OCI-LY7 (cell line): ENCODE data around the gene OAS2. TPM values are rescaled to one million over a fixed set of nuclear protein-coding genes. Genes with fewer than 3 reads are reported as not detected.

Source experiments
- BruUV-seq: library from RNA; stranded (reverse); fragments of 400-500 nt; replicated peaks from 2 replicates; lab custom pipeline; 2021; lab: Mats Ljungman, UMichigan
- CTCF ChIA-PET: fragments of 300-600 bp; sonication (Branson Sonifier 250); formaldehyde crosslinking; loops from one replicate; lab custom pipeline; 2022; ENCODE audit warnings: antibody characterized with exemption; ENCODE audit not compliant: unreplicated experiment; lab: Charles Lee
- POLR2A ChIA-PET: fragments of 300-600 bp; sonication (Branson Sonifier 250); formaldehyde crosslinking; loops from one replicate; lab custom pipeline; 2022; ENCODE audit warnings: antibody characterized with exemption; lab: Charles Lee
- DNase-seq: peaks from one replicate; pipeline ENCODE4 v3.0.0-alpha.2; 2015; ENCODE audit warnings: low spot score
- H2AFZ ChIP-seq: fragments of 200-600 bp; sonication (generic), shearing (Covaris generic); 2 replicates; pipeline ENCODE4 v1.6.1; 2014; ENCODE audit warnings: mild to moderate bottlenecking, antibody characterized with exemption, low read length, moderate library complexity
- H3K27ac ChIP-seq: fragments of 200-600 bp; sonication (generic); 2 replicates; pipeline ENCODE4 v1.5.1; 2014; ENCODE audit warnings: mixed run types, low read depth, mild to moderate bottlenecking, moderate library complexity, low read length, inconsistent platforms; ENCODE audit not compliant: poor library complexity, severe bottlenecking
- H3K36me3 ChIP-seq: fragments of 200-600 bp; sonication (generic); 2 replicates; pipeline ENCODE4 v1.6.1; 2014; ENCODE audit warnings: mild to moderate bottlenecking, antibody characterized with exemption, low read length, moderate library complexity, mixed read lengths; ENCODE audit not compliant: insufficient read depth
- H3K4me1 ChIP-seq: fragments of 200-600 bp; sonication (generic); 2 replicates; pipeline ENCODE4 v1.5.1; 2014; ENCODE audit warnings: mild to moderate bottlenecking, low read length; ENCODE audit not compliant: insufficient read depth, poor library complexity, severe bottlenecking
- H3K4me2 ChIP-seq: fragments of 200-600 bp; sonication (generic); 2 replicates; pipeline ENCODE4 v1.6.1; 2014; ENCODE audit warnings: mild to moderate bottlenecking, low read length
- H3K4me3 ChIP-seq: fragments of 200-600 bp; sonication (generic); 2 replicates; pipeline ENCODE4 v1.5.1; 2014; ENCODE audit warnings: mild to moderate bottlenecking, low read depth, low read length; ENCODE audit not compliant: poor library complexity, severe bottlenecking
- H3K79me2 ChIP-seq: fragments of 200-600 bp; sonication (generic); 2 replicates; pipeline ENCODE4 v1.6.1; 2016; ENCODE audit warnings: low read depth, mild to moderate bottlenecking, low read length, moderate library complexity, mixed read lengths; ENCODE audit not compliant: insufficient read depth
- H3K9me2 ChIP-seq: fragments of 200-600 bp; sonication (generic); 2 replicates; pipeline ENCODE4 v1.6.1; 2016; ENCODE audit warnings: mild to moderate bottlenecking, low read length, mixed read lengths; ENCODE audit not compliant: insufficient read depth
- H3K9me3 ChIP-seq: fragments of 200-600 bp; sonication (generic); 2 replicates; pipeline ENCODE4 v1.6.1; 2014; ENCODE audit warnings: mild to moderate bottlenecking, mixed run types, low read length, mixed read lengths
- H4K20me1 ChIP-seq: fragments of 200-600 bp; sonication (generic); 2 replicates; pipeline ENCODE4 v1.6.1; 2014; ENCODE audit warnings: mild to moderate bottlenecking, antibody characterized with exemption, low read length, moderate library complexity, mixed read lengths; ENCODE audit not compliant: insufficient read depth
- CTCF ChIP-seq: fragments of 200-600 bp; sonication (generic); conservative IDR thresholded peaks from 2 replicates; pipeline ENCODE4 v1.5.1; 2014; ENCODE audit warnings: mild to moderate bottlenecking, antibody characterized with exemption, low read length, moderate library complexity, mixed read lengths
- EZH2phosphoT487 ChIP-seq: fragments of 200-600 bp; sonication (generic); IDR thresholded peaks from 2 replicates; pipeline ENCODE4 v1.6.1; 2018; ENCODE audit warnings: low read depth, borderline replicate concordance, mild to moderate bottlenecking, mixed run types, antibody characterized with exemption, low read length, moderate library complexity, mixed read lengths
- intact Hi-C: fragments of 100-400 bp; cut with micrococcal nuclease; formaldehyde crosslinking; loops from one replicate; pipeline ENCODE4 v1.10.0; 2022; ENCODE audit not compliant: unreplicated experiment
- total RNA-seq, 2 experiments: library from RNA; depleted of rRNA in 1 of 2; stranded (reverse); fragments of >200 nt in 1 of 2; shearing (Covaris generic) in 1 of 2; gene quantifications; 2 replicates each; pipeline ENCODE4 v1.2.3, GENCODE V29; 2014 to 2022

OAS2 gene
- total RNA-seq, 2 experiments from 2014 or later: 33.2 to 46.8 TPM

GRCh38 chr12:113048716-113049127 lies 70.4 kb downstream of the OAS2 start:
- peak overlapping the region; percentile 56 for H3K4me2 ChIP-seq

GRCh38 chr12:113049976-113050742 lies 71.8 kb downstream of the OAS2 start:
- peak; percentile 85 for DNase-seq
- CTCF ChIA-PET: interaction anchor here (0.9 to 2.3 kb wide), 4 partner anchors 12 to 103 kb away, joined by 3 to 9 read pairs (median 5); no protein-coding TSS in a partner anchor
- TSS peak; percentile 58 for BruUV-seq
- TF ChIP-seq EZH2phosphoT487 (no peak), CTCF (peak; percentile 87)
- Histone ChIP-seq H3K9me2 (no peaks in the 10 kb centered on the region), H3K4me1 (peaks cover 86% of the 10 kb centered on the region), H4K20me1 (no peaks in the 10 kb centered on the region), H3K27ac (peak overlapping the region; percentile 97), H3K4me3 (peak overlapping the region; percentile 36), H3K36me3 (peaks cover 6% of the 10 kb centered on the region; the same call in 1 of the 2 replicates), H3K79me2 (peaks cover 18% of the 10 kb centered on the region), H2AFZ (no peak overlapping the region), H3K4me2 (peak overlapping the region; percentile 56), H3K9me3 (no peaks in the 10 kb centered on the region)
- POLR2A ChIA-PET: interaction anchor here (0.8 to 16.3 kb wide), 13 partner anchors 17 to 123 kb away, joined by 3 to 235 read pairs (median 3); partner anchors contain the start of gene OAS2
- intact Hi-C loops: loop anchor here (1.0 to 2.0 kb wide), 2 partner anchors 51 to 57 kb away; no protein-coding TSS in a partner anchor

More at GRCh38 chr12:113048716-113049127, 70.4 kb downstream of the OAS2 start:
- DNase-seq: peak; percentile 91
- intact Hi-C loops: loop anchor here (1.0 to 2.0 kb wide), 4 partner anchors 50 to 125 kb away; no protein-coding TSS in a partner anchor
- Histone ChIP-seq H3K9me2 (no peaks in the 10 kb centered on the region), H3K4me1 (peaks cover 73% of the 10 kb centered on the region), H3K9me3 (no peaks in the 10 kb centered on the region), H3K4me3 (no peak overlapping the region), H3K36me3 (peaks cover 8% of the 10 kb centered on the region), H4K20me1 (no peaks in the 10 kb centered on the region), H3K79me2 (peaks cover 5% of the 10 kb centered on the region; the same call in 1 of the 2 replicates), H2AFZ (no peak overlapping the region), H3K27ac (peak overlapping the region; percentile 97)
- no peak for TF ChIP-seq EZH2phosphoT487
- TF ChIP-seq CTCF: peak; percentile 96
- POLR2A ChIA-PET: interaction anchor here (0.5 to 16.3 kb wide), 12 partner anchors 11 to 125 kb away, joined by 3 to 235 read pairs (median 4); no protein-coding TSS in a partner anchor
- CTCF ChIA-PET: interaction anchor here (1.0 to 2.3 kb wide), 6 partner anchors 39 to 104 kb away, joined by 3 to 9 read pairs (median 6); no protein-coding TSS in a partner anchor
- no TSS peak for BruUV-seq
